HL-60/S4 (cell line): ENCODE results near the gene THNSL1.
"Not testable (repeated sequence)": the region's sequence is repeated elsewhere in the genome, so short reads cannot be mapped to it uniquely, and the experiment has no call there.

Experiments used
- in situ Hi-C: fragments of 300-500 bp; cut with MboI; formaldehyde crosslinking; loops from 2 replicates; pipeline ENCODE4 v1.14.3; 2022; ENCODE audit warnings: low sequenced_read_pairs

Gene THNSL1

DNA sequence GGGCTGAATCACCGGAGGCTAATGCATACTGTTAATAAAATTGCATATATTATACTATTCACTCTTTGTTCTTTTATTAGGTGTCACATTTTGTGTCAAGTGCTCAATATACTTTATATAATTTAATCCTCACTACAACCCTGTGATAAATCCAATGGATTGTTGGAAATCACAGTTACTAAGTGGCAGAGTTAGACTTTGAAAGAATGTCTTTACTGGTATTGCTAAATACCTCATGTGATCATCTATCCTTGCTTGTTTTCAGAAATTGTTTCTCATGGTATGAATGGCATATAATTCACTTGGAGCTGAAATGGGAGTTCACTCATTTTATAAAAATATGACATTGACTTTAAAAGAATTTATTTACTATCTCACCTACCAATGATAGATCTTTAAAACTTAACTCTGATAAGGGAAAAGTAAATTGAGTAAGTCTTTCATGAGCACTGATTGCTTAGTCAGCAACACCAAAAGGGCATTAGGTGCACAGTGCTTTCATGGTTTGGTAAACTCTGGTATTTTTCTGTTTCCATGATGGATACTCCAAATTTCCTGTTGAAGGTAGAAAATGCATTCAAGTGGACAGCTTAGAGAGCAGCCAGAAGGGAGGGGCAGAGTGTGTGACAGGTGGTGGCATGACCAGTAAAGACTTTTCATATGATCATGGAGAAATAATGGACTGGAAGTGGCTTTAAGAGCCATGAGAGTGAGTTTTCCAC lies 23.0 kb upstream of the THNSL1 start:
- in situ Hi-C loops: no loop called here

DNA sequence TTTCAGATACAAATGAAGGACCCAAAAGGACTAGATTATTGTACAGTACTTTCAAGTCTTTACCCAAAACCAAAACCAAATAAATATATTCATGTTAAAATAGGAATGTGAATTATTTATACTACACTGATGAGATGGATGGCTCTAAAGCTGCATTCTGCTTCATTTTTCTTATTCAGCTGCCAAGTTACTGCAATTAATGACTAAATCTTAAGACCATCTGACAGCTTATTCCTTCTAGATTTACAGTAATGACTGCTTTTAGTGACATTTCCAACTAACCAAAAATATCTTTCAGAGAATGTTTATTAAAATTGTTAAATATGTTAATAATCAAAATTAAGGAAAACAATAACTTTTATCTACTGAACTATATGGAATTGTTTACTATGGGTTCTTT lies 21.3 kb upstream of the THNSL1 start:
- in situ Hi-C loops: no loop called here

DNA sequence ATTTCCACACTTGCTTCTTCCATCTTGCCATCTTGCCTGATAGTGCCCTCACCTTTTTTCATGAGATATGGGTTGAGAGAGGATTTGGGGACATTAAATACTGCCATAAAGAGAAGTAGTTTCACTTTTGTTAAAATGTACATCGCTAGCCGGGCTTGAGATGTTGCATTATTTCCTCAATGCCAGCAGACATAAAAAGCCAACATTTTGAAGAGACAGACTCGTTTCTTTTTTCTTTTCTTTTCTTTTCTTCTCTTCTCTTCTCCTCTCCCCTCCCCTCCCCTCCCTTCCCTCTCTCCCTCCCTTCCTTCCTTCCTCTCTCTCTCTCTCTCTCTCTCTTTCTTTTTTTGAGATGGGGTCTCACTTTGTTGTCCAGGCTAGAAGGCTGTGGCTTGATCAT lies 18.4 kb upstream of the THNSL1 start:
- in situ Hi-C loops: no loop called here

DNA sequence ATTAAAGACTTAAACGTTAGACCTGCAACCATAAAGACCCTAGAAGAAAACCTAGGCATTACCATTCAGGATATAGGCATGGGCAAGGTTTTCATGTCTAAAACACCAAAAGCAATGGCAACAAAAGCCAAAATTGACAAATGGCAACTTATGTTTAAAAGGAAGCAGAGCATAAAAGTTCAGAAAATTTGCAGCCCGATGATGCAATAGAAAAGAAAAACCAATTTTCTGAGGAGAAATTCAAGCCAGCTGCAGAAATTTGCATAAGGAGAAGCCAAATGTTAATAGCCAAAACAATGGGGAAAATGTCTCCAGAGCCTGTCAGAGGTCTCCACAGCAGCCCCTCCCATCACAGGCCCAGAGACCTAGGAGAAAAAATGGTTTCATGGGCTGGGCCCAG lies 4.8 kb upstream of the THNSL1 start:
- in situ Hi-C loops: not testable (repeated sequence)

DNA sequence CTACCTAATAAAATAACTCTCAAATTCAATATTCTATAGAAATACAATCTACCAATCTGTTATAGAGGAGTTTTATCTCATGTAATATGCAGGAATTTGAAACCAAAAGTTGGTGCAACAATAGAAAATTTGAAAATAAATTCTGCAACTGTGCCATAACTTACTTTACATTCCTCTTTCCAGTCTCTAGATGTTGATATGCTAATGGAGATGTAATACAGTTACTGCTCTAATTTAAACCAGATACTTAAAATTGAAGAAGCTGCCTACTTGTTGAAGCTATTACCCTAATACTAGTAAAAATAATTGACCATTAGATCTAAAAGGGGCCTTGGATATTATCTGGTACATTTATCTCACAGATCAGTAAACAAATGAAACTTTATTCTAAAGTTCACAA lies 1.8 kb upstream of the THNSL1 start:
- in situ Hi-C loops: no loop called here

DNA sequence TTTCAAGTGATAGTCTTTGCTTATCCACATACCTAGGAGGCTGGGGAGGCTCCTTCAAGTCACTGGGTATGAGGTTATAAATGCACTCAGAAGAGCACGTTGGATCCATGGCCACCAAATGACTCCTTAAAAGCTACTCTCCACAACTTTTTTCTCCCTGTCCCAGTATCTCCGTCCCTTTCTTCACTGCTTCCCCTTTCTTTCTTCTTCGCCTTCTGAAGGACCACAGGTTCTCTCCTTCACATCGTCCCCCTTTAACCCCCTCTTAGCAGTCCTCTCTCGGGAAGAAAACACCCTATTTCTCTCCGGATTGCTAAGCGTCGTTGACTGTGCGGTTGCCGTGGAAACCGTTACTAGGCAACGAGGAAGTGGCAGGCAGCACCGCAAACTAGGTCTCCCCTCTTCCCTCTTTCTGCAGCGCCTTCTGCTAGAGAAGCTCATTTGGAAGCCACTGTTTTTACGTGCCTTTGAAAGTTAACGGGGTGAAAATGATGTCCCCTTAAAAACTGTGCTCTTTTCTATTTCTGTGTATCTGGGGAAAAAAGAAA lies 510 bp upstream of the THNSL1 start, which contains the start of gene ENKUR:
Gene ENKUR, minus strand, starts transcription at position 331 of the 548 bp plus-strand sequence. Its CDS starts 222 bp downstream, at position 109.
- in situ Hi-C loops: no loop called here

DNA sequence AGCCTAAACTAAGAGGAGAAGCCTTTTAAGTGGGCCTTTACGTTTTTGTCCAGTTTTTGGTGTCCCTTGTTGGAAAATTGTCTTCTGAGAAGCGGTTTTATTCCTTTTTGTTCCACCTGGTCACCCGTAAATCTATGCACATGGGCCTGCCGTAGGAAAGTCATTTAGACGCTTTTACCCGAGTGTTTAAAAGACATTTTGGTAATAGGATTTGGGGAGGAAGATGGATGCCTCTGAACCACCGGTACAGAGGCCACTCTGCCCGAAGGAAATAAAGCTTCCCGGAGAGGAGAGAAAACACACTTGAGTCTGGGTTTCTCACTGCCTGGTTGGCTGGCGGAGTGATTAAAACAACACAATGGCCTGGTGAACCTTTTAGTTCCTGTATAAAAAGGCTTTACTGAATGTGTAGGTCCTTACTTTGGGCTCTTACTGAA lies 760 bp downstream of the THNSL1 start:
- in situ Hi-C loops: no loop called here

DNA sequence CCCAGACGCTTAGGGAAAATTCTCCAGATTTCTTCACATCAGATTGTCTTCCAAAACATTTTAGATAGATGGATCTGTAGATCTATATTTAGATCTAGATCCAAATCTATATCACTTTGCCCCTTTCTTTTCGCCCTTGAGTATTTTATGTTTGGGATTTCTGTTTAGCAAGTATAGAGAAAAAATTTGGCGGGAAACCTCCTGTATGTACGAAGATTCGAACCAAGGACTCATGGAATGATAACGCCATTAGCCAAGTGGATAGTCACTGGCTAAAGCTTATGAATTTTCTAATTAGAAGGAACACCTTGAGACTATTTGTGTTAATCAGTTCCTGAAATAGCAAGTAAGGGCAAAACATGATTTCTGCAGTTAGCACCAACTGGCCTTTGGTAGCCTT lies 1.2 kb downstream of the THNSL1 start:
- in situ Hi-C loops: no loop called here

DNA sequence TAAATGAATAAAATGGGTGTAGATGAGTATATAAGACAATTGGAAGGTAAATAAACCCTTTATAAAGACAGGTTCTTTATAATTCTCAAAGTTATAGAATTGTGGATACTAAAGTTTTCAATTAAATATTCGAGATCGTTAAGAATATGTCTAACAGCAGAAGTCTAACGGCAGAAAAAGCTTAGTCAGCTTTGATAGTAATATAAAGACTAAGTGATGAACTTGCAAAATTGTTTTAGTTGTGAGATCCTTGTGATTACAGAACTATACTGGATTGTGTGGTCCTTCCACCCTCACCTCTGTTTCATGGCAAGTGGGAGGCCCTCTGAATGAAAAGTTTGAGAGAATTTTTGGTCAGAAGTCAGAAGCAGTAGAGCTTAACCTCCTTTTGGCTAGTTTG lies 2.3 kb downstream of the THNSL1 start:
- in situ Hi-C loops: no loop called here

DNA sequence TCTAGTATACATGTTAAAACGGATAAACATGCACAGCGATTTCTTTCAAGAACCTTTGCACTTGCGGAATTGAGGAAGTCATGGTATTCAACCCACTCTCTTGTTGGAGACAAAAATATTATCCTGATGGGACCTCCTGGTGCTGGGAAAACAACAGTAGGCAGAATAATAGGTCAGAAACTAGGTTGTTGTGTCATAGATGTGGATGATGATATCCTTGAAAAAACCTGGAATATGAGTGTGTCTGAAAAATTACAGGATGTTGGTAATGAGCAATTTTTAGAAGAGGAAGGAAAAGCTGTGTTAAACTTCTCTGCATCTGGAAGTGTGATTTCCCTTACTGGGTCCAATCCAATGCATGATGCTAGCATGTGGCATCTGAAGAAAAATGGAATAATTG lies 6.9 kb downstream of the THNSL1 start:
- in situ Hi-C loops: no loop called here

DNA sequence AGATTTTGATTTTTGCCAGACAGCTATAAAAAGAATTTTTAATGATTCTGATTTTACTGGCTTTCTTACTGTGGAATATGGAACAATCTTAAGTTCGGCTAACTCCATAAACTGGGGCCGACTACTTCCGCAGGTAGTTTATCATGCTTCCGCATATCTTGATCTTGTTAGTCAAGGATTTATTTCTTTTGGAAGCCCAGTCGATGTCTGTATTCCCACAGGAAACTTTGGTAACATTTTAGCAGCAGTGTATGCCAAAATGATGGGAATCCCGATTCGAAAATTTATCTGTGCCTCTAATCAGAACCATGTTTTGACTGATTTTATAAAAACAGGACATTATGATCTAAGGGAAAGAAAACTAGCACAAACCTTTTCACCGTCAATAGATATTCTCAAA lies 8.1 kb downstream of the THNSL1 start:
- in situ Hi-C loops: no loop called here

DNA sequence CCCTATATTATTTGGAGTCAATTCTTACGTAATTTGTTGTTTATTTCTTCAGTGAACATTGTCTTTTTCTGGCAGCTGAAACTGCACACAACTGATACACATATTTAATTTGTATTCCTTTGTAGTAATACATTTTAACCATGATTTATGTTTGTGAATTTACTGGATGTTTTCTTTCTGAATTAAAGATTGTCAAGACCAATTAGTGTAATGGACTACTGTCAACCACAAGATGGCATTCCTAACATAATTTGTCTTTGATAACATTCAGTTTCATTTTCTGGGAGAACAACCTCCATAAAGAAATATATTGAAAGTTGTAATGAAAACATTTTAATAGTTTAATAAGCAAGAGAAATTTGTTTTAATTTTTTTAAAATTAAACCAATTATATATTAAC lies 10.1 kb downstream of the THNSL1 start:
- in situ Hi-C loops: no loop called here

DNA sequence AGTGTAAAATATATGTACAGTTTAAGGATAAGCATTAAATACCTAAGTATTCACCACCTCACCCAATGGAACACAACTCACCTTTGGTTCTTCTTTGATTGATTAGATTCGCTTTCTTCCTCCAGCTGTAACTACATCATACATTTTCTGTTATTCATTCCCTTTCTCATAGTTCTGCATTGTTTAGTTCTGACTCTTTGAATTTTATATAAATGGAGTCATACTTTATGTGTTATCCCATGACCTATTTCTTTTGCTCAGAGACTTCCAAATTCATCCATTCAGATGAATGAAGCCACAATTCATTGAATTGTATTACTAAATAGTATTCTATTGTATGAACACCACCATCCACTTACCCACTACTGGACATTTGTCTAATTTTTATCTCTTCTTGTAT lies 12.3 kb downstream of the THNSL1 start:
- in situ Hi-C loops: no loop called here

DNA sequence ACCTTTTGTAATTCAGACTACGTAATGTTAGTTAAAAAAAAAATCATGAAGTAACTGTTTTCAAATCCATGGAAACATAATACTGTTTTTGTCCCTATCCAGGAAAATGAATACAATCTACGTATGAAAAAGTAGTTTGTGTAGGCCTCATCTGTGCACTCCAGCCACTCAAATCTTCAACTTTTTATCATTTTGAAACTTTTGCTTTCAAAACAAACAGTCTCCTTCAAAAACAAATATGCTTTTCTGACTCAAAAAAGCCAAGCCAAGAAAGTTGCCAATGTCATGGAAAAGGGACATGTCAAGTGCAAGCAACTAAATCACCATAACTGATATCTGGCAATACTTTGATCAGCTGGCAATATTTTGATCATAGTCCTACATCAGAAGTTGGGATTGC lies 13.1 kb downstream of the THNSL1 start:
- in situ Hi-C loops: no loop called here

DNA sequence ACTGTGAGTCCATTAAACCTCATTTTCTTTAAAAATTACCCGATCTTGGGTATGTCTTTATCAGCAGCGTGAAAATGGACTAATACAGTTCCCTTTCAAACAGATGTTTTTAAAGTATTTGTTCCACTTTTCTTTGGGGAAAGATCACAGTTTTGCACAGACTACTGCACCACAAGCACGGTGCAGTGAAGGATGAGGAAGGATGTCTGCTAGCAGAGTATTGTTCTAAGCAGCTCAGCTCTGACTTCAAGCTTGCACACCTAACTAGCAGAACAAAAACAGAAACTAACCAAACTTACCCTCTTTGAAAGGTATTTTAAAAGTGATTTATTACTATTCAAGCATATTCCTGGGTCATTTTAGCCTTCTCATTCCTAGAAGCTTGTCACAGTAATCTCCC lies 20.0 kb downstream of the THNSL1 start:
- in situ Hi-C loops: no loop called here

DNA sequence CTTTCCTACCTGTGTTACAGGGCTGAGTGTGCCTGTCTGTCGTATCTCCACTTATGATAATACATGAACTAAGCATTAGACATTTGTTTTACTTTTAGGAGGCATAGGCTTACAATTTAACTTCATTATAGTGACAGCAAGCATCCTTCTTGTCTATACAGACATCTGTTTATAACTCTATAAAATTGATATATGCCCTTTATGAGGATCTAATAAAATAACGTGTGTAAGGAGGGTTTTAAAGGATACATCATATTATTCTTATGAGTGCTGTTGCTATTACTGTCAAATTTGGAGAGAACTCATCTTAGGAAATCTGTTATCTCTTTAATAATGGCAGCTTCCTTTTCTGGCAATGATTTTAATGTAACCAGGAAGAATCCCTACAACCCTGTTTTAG lies 21.9 kb downstream of the THNSL1 start:
- in situ Hi-C loops: no loop called here

DNA sequence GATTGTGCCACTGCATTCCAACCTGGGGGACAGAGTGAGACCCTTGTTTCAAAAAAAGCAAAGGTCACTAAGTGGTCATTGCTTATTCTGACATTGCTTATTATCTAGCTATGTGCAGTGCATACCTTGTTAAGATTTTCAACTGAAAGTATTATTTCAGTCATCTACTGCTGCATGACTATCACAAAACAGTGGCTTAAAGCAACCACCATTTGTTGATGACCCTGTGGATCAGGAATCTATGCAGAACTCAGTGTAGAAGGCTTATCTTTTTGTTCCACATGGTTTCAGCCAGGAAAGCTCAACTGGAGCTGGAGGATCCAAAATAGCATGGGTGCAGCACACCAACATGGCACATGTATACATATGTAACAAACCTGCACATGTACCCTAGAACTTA lies 23.1 kb downstream of the THNSL1 start:
- in situ Hi-C loops: no loop called here

DNA sequence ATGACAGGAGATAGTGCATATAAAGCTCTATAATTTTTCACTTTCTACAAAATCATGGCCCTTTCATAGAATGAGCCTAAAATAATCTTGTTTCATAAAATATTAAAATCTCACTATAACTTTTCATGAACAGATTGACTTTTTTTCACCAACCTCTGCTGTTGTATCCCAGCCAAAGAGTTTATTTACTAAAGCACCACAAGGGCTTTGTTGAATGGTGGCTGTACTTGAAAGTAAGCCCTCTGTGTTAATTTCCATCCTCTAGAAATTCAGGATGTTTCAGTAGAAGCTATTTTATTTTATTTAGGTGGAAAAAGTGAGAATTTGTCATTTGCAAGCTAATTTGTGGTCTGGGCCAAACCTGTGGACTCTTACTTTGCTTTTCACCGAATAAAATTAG lies 30.2 kb downstream of the THNSL1 start:
- in situ Hi-C loops: no loop called here

DNA sequence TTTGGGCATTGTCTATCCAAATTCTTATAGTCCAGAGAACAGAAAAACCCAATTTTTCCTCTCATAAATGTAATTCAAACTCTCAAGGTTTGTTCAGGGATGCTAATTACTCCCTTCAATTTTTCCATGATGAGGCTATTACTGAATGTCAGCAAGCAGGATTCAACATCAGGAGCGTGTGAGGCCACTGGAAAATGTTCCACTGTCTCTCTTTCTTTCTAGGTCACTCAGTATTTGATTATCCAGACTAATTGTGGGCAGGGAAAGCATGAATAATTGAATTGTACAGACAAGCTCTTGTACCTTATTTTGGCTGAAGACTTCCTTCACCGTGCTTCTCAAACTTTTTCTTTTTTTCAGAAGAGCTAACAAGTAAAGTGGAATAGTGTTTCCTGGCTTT lies 30.7 kb downstream of the THNSL1 start:
- in situ Hi-C loops: no loop called here

DNA sequence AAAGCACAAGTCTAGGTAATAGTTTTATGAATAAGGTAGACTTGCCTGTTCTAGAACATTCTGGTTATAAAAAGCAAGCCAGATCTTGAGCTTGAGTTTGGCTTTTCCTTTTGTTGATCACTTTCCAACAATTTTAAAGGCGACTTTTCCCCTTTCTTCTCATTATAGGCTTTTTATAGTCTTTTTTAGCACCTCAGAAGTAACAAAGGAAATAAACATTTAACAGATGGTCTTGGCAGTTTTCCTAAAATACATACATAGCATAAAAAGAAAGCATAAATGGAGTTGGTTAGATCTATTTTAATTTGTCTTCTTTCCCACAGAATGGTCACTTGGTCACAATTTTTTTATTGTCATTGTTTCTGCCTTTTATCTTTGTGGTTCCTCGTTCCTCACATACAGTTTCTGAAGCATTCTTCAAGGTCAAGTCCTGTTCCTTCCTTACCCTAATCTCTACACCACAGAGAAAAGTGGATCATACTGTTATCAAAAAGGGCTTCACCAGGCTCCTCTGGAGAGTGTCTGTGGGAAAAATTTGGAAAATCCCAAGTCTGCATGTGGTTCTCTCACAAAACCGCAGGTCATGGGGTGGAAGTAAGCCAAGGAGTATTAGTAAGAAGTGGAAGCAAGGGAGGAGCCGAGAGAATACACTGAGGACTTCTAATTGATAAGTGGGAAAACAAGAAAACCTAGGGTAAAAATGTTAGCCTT lies 31.3 kb downstream of the THNSL1 start:
- in situ Hi-C loops: no loop called here

DNA sequence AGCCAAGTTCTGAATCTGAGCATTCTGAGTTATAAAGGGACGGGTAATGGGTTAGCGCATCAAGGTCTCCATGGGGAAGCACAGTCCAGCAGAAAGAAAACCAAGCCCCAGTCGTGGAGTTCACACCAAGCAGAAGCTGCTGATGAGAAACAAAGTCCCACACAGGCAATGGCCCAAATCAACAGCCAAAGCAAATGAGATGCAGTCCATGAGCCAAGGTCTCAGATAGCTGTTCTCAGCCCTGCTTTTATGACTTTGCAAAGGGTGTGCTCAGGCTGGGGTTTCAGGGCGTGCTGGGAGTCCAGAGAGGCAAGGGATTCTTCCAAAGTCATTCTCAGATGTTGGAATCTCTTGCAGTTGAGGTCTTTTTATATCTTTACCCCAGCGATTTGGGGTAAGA lies 32.0 kb downstream of the THNSL1 start:
- in situ Hi-C loops: no loop called here

DNA sequence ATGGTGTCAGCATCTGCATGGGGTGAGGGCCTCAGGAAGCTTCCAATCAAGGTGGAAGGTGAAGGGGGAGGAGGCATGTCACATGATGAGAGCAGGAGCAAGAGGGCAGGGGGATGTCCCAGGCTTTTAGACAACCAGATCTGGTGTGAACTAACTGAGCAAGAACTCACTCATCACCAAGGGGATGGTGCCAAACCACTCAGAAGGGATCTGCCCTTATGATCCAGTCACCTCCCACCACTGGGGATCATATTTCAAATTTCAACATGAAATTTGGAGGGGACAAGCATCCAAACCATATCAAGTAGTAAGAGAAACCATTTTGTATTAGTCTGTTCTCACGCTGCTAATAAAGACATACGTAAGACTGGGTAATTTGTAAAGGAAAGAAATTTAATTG lies 33.6 kb downstream of the THNSL1 start:
- in situ Hi-C loops: no loop called here
